Left ventricle myocardium inferior (tissue), 1 donor: ENCODE data around the gene EXOSC7. TPM values are rescaled to one million over a fixed set of nuclear protein-coding genes. Genes with fewer than 3 reads are reported as not detected.

ENCODE experiments used
- DNase-seq: peaks from one replicate; pipeline ENCODE4 v3.0.0-alpha.2; 2020
- H3K27ac ChIP-seq: fragments of 200-600 bp; replicated peaks from 2 replicates; pipeline ENCODE4 v1.8.0; 2021
- H3K27me3 ChIP-seq: fragments of 200-600 bp; 2 replicates; pipeline ENCODE4 v1.8.0; 2021; ENCODE audit warnings: low read depth
- H3K36me3 ChIP-seq: fragments of 200-600 bp; 2 replicates; pipeline ENCODE4 v1.8.0; 2021
- H3K4me1 ChIP-seq: fragments of 200-600 bp; 2 replicates; pipeline ENCODE4 v1.8.0; 2021
- H3K4me3 ChIP-seq: fragments of 200-600 bp; 2 replicates; pipeline ENCODE4 v1.8.0; 2021; ENCODE audit warnings: mild to moderate bottlenecking, moderate library complexity
- H3K9me3 ChIP-seq: fragments of 200-600 bp; replicated peaks from 2 replicates; pipeline ENCODE4 v1.8.0; 2021
- intact Hi-C: fragments of 100-400 bp; cut with micrococcal nuclease; formaldehyde crosslinking; loops from one replicate; pipeline ENCODE4 v1.11.0; 2022
- total RNA-seq: library from RNA; stranded (reverse); fragmentation: NEBNext Ultra II Directional; extraction: Animal tissue kit (Norgen Biotek cat#: 25700); gene quantifications from one replicate; pipeline ENCODE4 v1.2.1, GENCODE V29; 2021
- TF ChIP-seq, protein P1 (sequence below): fragments of 200-600 bp; IDR thresholded peaks from 2 replicates; pipeline ENCODE4 v1.8.0; 2021; ENCODE audit warnings: antibody characterized with exemption, mild to moderate bottlenecking, borderline replicate concordance
- donor health status: DM: no; HTN: yes; CAD: no; lungs with severe emphysema.

EXOSC7 gene
- total RNA-seq, 1 donor from 2014 or later, result 27.2 TPM

DNA sequence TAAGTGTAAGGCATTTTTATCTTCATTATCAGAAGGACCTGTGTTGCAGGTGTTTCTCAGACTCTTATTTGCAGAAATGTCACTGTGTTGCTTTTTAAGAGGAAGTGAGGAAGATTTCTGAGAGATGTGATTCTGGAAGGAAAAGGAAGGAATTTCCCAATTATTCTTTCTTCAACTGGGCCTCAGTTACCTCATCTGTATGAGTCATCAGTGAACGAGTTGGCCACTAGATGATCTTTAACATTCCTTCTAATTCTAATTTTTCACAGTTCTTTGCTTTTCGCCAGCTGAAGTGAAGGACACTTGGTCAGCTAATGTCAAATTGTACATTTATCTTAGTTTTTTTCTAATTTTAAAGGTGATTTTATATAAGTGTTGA lies 79.0 kb downstream of the EXOSC7 start:
- Histone ChIP-seq H3K27ac (no peak overlapping the region), H3K4me1 (peaks cover 23% of the 10 kb centered on the region), H3K27me3 (no peaks in the 10 kb centered on the region), H3K9me3 (no peaks in the 10 kb centered on the region), H3K4me3 (no peak overlapping the region), H3K36me3 (no peaks in the 10 kb centered on the region)
- TF ChIP-seq, protein P1, sequence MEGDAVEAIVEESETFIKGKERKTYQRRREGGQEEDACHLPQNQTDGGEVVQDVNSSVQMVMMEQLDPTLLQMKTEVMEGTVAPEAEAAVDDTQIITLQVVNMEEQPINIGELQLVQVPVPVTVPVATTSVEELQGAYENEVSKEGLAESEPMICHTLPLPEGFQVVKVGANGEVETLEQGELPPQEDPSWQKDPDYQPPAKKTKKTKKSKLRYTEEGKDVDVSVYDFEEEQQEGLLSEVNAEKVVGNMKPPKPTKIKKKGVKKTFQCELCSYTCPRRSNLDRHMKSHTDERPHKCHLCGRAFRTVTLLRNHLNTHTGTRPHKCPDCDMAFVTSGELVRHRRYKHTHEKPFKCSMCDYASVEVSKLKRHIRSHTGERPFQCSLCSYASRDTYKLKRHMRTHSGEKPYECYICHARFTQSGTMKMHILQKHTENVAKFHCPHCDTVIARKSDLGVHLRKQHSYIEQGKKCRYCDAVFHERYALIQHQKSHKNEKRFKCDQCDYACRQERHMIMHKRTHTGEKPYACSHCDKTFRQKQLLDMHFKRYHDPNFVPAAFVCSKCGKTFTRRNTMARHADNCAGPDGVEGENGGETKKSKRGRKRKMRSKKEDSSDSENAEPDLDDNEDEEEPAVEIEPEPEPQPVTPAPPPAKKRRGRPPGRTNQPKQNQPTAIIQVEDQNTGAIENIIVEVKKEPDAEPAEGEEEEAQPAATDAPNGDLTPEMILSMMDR, result no peak
- DNase-seq, result no peak
- intact Hi-C loops, result no loop called here

DNA sequence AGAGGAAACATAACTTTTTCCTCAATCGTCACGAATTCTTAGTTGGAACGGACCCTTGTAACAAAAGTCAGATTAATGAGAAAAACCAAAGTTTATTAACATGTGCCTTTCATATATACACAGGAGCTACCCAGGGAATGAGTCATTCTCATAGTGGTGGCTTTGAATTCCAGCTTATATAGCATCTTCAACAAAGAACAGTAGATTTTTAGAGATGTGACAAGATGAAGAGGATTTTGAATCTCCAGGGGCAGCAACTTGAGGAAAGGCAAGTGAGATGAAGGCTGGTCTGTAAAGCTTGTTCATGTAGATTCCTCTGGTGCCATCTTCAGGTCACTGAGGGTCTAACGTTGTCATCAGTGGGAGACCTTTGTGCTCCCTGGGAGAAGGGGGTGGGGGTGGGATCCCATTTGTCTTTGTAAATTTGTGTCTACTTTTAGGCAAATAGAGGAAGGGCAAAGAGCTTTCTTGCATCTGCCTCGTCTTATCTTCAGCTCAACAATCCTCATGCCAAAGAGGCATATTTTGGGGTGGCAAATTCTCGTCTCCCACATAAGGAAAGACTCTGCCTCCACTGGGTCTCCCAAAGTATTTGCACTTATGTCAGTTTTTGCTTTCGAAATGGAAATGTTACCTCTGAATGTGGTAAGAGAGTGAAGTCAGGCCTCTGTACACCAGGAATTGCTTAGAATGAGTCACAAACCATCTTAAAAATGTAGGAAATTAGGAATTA lies 79.5 kb downstream of the EXOSC7 start:
- Histone ChIP-seq H3K4me3 (no peak overlapping the region), H3K36me3 (no peaks in the 10 kb centered on the region), H3K27me3 (no peaks in the 10 kb centered on the region), H3K4me1 (peaks cover 23% of the 10 kb centered on the region), H3K9me3 (no peaks in the 10 kb centered on the region), H3K27ac (no peak overlapping the region)
- intact Hi-C loops, result no loop called here
- no peak for DNase-seq
- TF ChIP-seq, protein P1, result peak; percentile 39

DNA sequence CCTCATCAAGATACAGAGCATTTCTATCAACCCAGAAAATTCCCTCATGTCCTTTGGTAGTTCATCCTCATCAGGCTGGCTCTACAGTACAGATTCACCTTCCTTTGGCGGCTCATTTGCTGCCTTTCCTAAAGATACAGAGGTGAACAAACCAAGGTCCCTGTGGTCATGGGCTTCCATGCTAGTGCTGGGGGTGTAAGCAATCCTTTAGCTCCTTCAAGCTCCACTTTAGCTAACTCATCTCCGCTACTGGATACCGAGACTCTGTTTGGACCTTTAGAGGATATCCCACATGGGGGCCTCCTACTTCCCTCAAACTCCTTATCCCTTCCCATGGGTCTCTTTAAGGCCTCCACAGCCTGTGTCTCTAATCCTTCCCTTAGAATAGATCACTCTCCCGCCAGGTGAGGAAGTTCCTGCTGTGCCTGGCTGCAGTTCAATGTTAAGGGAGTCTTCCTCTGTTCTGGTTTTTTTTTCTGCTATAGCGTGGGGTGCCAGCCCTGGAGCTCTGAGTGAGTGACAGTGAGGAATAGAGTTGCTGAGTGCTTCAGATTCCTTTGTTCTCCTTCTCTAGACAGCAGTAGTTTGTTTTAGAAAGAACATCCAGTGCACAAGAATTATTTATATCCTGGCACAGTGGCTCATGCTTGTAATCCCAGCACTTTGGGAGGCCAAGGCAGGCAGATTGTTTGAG lies 80.7 kb downstream of the EXOSC7 start:
- TF ChIP-seq, protein P1, result no peak
- H3K4me3 ChIP-seq, result no peak overlapping the region
- peak overlapping the region; percentile 85 for H3K27ac ChIP-seq
- H3K9me3 ChIP-seq, result no peaks in the 10 kb centered on the region
- H3K4me1 ChIP-seq, result peaks cover 23% of the 10 kb centered on the region
- no peaks in the 10 kb centered on the region for H3K27me3 ChIP-seq
- no peak for DNase-seq
- intact Hi-C loops, result no loop called here
- no peaks in the 10 kb centered on the region for H3K36me3 ChIP-seq

DNA sequence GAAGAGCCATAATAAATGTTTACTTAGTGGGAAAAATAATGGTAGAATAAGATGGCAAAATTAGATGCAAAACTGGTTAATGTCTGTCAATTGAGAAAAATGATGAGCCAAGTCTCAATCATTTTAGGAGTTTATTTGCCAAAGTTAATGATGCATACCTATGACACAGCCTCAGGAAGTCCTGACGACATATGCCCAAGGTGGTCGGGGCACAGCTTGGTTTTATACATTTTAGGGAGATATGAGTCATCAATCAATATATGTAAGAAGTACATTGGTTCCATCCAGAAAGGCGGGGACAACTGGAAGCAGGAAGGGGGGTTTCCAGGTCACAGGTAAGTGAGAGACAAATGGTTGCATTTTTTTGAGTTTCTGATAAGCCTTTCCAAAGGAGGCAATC lies 81.5 kb downstream of the EXOSC7 start:
- Histone ChIP-seq H3K9me3 (no peaks in the 10 kb centered on the region), H3K36me3 (no peaks in the 10 kb centered on the region), H3K4me1 (peaks cover 23% of the 10 kb centered on the region), H3K27me3 (no peaks in the 10 kb centered on the region), H3K27ac (peak overlapping the region; percentile 85), H3K4me3 (no peak overlapping the region)
- DNase-seq, result no peak
- intact Hi-C loops, result no loop called here
- TF ChIP-seq, protein P1, result no peak

DNA sequence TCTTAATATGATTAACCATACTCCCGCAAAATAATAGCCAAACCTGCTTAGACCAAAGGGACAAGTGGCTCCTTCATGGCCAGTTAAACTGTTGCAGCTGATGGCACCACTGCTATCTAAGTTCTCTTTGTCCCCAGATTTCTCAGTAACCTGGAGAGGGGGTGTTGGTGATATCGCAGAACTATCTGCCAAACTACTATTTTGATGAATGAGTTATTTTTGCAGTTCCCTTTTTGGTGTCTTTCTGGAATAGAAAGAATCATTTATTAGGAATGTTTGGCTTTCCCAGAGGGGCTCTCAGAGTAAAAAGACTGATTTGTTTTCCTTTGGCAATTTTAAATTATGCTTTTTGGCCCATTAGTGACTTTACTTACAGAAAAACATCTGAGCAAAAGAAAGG lies 83.1 kb downstream of the EXOSC7 start:
- H3K4me1 ChIP-seq, result peaks cover 23% of the 10 kb centered on the region
- intact Hi-C loops, result no loop called here
- no peak for DNase-seq
- no peaks in the 10 kb centered on the region for H3K36me3 ChIP-seq
- TF ChIP-seq, protein P1, result no peak
- H3K27ac ChIP-seq, result no peak overlapping the region
- H3K9me3 ChIP-seq, result no peaks in the 10 kb centered on the region
- no peak overlapping the region for H3K4me3 ChIP-seq
- no peaks in the 10 kb centered on the region for H3K27me3 ChIP-seq
